Pancreas (tissue), 10 donors: ENCODE data around the gene ASTN1. TPM values are rescaled to one million over a fixed set of nuclear protein-coding genes. Genes with fewer than 3 reads are reported as not detected.

Experiments
- ATAC-seq, 4 donors: fragments of 200-7000 bp; cut with Tn5 transposase; one replicate each; pipeline versions ENCODE4 v1.8.0 to v1.9.1; 2020; ENCODE audit warnings: mild to moderate bottlenecking in 4 of 4, moderate library complexity in 4 of 4
- DNase-seq, 6 donors: peaks; one replicate each; pipeline ENCODE4 v3.0.0-alpha.2; 2020
- FAIRE-seq: peaks from 2 replicates; lab custom pipeline; 2012; peaks lifted over from hg19 to GRCh38; lab: Jason Lieb, UNC
- H3K27ac ChIP-seq, 4 donors: fragments of 200-600 bp; sonication (generic); 1 replicate in 3 of 4; 2 replicates in 1 of 4; pipeline versions ENCODE4 v1.5.0 to v1.8.0; 2020
- H3K27me3 ChIP-seq, 4 donors: fragments of 200-600 bp; one replicate each; pipeline ENCODE4 v1.8.0; 2021
- H3K36me3 ChIP-seq, 3 donors: fragments of 200-600 bp; sonication (generic) in 1 of 3; one replicate each; pipeline versions ENCODE4 v1.5.0 to v1.8.0; 2020 to 2021
- H3K4me1 ChIP-seq, 3 donors: fragments of 200-600 bp; one replicate each; pipeline ENCODE4 v1.8.0; 2021
- H3K4me3 ChIP-seq, 4 donors: fragments of 200-600 bp; sonication (generic) in 2 of 4; one replicate each; pipeline versions ENCODE4 v1.5.0 to v1.8.0; 2020 to 2021
- H3K9me3 ChIP-seq, 4 donors: fragments of 200-600 bp; one replicate each; pipeline ENCODE4 v1.8.0; 2021
- CTCF ChIP-seq, 4 donors: fragments of 200-600 bp; sonication (generic) in 3 of 4; IDR thresholded peaks; one replicate each; pipeline versions ENCODE4 v1.5.0 to v1.8.0; 2021; ENCODE audit warnings: antibody characterized with exemption in 4 of 4
- WGBS, 2 donors: extraction: QIAGEN DNeasy Blood & Tissue Kit; methylation state at CpG; one replicate each; pipeline ENCODE4 v1.1.7; 2013; 5-methylcytosine and 5-hydroxymethylcytosine counted together
- intact Hi-C, 3 donors: fragments of 100-400 bp; cut with DNase I; formaldehyde crosslinking; loops; one replicate each; pipeline versions ENCODE4 v1.11.1 to v1.14.2; 2022
- polyA plus RNA-seq, 2 donors: library from polyadenylated mRNA; stranded (reverse); fragments of 200-250 nt; gene quantifications; one replicate each; pipeline ENCODE4 v1.2.3, GENCODE V29; 2013
- total RNA-seq, 6 donors: library from RNA; stranded (reverse); fragmentation: NEBNext Ultra II Directional in 4 of 6; extraction: Animal tissue kit (Norgen Biotek cat#: 25700) in 4 of 6; gene quantifications; one replicate each; pipeline versions ENCODE4 v1.2.1 to v1.2.4, GENCODE V29; 2021 to 2023
- donor health status: healthy with polysubstance abuse.
- donor health status: DM: no; HTN: no; CAD: no; lungs with moderate emphysema.
- donor health status: DM: no; HTN: no; CAD: no.
- donor health status: control.
- donor health status: control.
- donor health status: Bipolar disorder and iron deficiency.
- donor health status: DM: yes; HTN: yes; CAD: no.
- donor health status: DM: no; HTN: no; CAD: no.
- donor health status: DM: no; HTN: no; CAD: no.
- donor health status: DM: yes; HTN: yes; CAD: no.

ASTN1 gene
- total and polyA plus RNA-seq, 8 donors: 0.11 to 0.77 (median 0.32) TPM

- H3K4me1 ChIP-seq: peaks cover 0 to 4% (median 3%) of the 10 kb centered on the region in 3 donors
- H3K4me3 ChIP-seq: no peak overlapping the region
- no peak overlapping the region for H3K27ac ChIP-seq
- DNase-seq: peak in 1 of 6 donors; percentile 12
- intact Hi-C loops: no loop called here
- peak in 3 of 4 donors; percentile 54 to 67 (median 58) for ATAC-seq
- no peak for TF ChIP-seq CTCF (IDR thresholded peaks at IDR 0.05)
- WGBS, 2 donors: 32 to 46% methylated on average over 2 of the region's 2 CpGs
- no peaks in the 10 kb centered on the region for H3K36me3 ChIP-seq
- H3K27me3 ChIP-seq: no peaks in the 10 kb centered on the region
- no peak for FAIRE-seq
- no peaks in the 10 kb centered on the region for H3K9me3 ChIP-seq
These were observed 326.8 kb downstream of the ASTN1 start for GRCh38 chr1:176837708-176838107.

DNA sequence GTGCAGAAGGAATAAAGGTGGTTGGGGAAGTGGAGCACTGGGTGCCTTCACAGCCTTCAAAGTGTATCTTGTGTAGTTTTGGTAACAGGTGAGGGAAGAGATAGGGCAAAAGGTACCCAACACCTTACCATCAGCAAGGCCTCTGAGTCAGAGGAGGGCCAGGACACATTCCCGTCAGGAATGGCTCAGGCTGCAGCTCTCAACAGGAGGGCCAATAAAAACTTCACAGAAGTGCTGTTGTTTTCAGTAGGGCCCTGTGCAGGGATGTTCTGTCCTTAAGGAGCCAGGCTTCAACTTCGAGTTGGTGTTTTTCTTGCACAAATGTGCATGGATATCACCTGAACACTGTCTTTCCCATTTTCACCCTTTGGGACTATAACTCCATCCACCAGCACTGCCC is 333.4 kb downstream of the ASTN1 start:
- ATAC-seq (no peak), DNase-seq (no peak), FAIRE-seq (no peak)
- Histone ChIP-seq H3K9me3 (no peaks in the 10 kb centered on the region), H3K27ac (no peak overlapping the region), H3K4me1 (no peaks in the 10 kb centered on the region), H3K4me3 (no peak overlapping the region), H3K36me3 (no peaks in the 10 kb centered on the region), H3K27me3 (no peaks in the 10 kb centered on the region)
- TF ChIP-seq CTCF (IDR thresholded peaks at IDR 0.05): no peak
- intact Hi-C loops: no loop called here
- WGBS, 2 donors: 73 to 80% methylated on average over 2 of the region's 2 CpGs

DNA sequence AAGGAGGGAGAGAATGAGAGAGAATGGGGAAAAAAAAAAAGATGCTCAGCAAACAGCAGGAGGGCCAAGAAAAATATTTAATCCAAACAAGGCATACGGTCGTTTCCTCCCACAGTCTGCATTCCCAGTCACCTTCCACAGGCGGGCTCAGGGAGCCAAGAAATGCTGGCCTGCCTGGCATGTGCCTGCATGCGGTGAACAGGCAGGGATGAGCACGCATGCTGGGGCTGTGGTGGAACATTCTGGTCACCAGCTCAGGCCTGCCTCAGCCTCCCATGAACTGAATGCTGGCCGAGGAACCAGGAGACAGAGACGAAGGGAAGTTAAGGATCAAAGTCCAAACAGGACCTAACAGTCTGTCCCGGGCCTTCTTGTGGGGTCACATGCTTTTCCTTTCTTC is 335.3 kb downstream of the ASTN1 start:
- Histone ChIP-seq H3K27ac (no peak overlapping the region), H3K9me3 (no peaks in the 10 kb centered on the region), H3K27me3 (no peaks in the 10 kb centered on the region), H3K4me3 (no peak overlapping the region), H3K36me3 (no peaks in the 10 kb centered on the region), H3K4me1 (no peaks in the 10 kb centered on the region)
- DNase-seq (no peak), FAIRE-seq (no peak), ATAC-seq (no peak)
- no peak for TF ChIP-seq CTCF (IDR thresholded peaks at IDR 0.05)
- 44 to 53% methylated on average over 8 of the region's 8 CpGs for WGBS, 2 donors
- intact Hi-C loops: no loop called here

- no peak for DNase-seq
These were observed 338.2 kb downstream of the ASTN1 start for GRCh38 chr1:176826265-176826664.

More at GRCh38 chr1:176826265-176826664, 338.2 kb downstream of the ASTN1 start:
- TF ChIP-seq CTCF (IDR thresholded peaks at IDR 0.05): no peak
- H3K4me3 ChIP-seq: no peak overlapping the region
- no peak overlapping the region for H3K27ac ChIP-seq
- no peaks in the 10 kb centered on the region for H3K4me1 ChIP-seq
- FAIRE-seq (no peak), ATAC-seq (no peak)
- H3K9me3 ChIP-seq: no peaks in the 10 kb centered on the region
- no peaks in the 10 kb centered on the region for H3K36me3 ChIP-seq
- H3K27me3 ChIP-seq: no peaks in the 10 kb centered on the region
- WGBS, 2 donors: 27 to 47% methylated on average over 1 of the region's 1 CpG
- intact Hi-C loops: no loop called here
